RPMI7951 (cell line): ENCODE measurements around the gene MPPED2. TPM values are rescaled to one million over a fixed set of nuclear protein-coding genes. Genes with fewer than 3 reads are reported as not detected.

Experiments
- DNase-seq: peaks from one replicate; pipeline ENCODE4 v3.0.0-alpha.2; 2012; ENCODE audit warnings: low read depth
- total RNA-seq: library from RNA; depleted of rRNA; stranded (reverse); fragments of >200 nt; shearing (Covaris generic); gene quantifications from 2 replicates; pipeline ENCODE4 v1.2.3, GENCODE V29; 2014; rRNA removed

MPPED2 gene
- not detected in 2 replicates for total RNA-seq

GRCh38 chr11:30586251-30587144, at the start of gene MPPED2:
TSS of gene MPPED2 (minus strand) at chr11:30586353. CDS start at chr11:30580373, 5,980 bp downstream.
- no peak for DNase-seq

- DNase-seq: no peak
These were observed 49.3 kb upstream of the MPPED2 start for GRCh38 chr11:30635401-30635989.

DNA sequence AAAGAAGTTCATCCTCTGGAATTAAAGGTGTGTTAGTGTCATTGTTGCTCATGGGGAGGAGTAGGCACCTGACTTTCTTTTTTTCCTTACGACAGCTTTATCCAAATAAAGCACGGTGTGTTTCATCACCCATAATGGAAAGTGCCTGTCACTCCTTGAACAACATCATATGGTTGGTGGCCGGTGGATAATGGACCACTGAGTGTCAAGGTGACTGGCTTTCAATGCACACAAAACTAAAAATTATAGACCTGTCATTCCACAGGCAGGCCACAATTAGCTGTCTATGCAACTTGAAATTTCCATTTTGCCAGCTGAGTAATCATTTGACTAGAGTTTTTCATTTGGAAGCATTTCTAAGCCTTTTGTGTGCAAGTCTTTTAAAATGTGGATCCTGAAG, 45.0 kb upstream of the MPPED2 start:
- DNase-seq: no peak

GRCh38 chr11:30619767-30620166, 33.6 kb upstream of the MPPED2 start:
- no peak for DNase-seq

GRCh38 chr11:30617762-30618161, 31.6 kb upstream of the MPPED2 start:
- DNase-seq: no peak

DNA sequence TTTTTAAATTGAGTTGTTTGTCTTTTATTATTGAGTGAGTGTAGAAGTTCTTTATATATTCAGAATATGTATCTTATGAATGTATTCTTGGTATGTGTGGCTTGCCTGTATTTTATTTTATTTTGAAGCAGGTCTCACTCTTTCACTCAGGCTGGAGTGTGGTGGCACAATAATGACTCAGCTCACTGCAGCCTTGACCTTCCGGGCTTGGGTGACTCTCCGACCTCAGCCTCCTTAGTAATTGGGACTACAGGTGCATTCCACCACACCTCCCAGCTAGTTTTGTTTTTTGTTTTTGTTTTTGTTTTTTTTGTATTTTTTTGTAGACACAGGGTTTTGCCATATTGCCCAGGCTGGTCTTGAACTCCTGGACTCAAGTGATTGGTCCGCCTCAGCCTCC, 24.5 kb upstream of the MPPED2 start:
- no peak for DNase-seq

DNA sequence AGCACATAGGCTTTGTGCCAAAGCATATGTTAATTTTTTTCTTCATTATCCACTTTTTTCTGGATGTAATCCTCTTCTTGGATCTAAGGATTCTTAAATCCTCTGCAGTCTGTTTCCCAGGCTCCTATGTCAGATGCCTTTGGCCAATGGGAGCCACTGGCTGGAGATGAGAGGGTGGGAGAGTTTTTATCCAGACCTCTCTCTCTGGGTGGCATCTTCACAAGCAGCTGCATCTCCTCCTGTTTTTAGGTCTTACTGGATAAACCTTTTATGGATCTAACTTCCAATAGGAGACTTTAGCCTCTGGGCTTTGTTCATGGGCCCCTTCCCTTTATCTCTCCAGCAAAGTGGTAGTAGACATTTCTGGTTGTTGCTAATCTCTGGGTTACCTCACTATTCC, 22.4 kb upstream of the MPPED2 start:
- no peak for DNase-seq

DNA sequence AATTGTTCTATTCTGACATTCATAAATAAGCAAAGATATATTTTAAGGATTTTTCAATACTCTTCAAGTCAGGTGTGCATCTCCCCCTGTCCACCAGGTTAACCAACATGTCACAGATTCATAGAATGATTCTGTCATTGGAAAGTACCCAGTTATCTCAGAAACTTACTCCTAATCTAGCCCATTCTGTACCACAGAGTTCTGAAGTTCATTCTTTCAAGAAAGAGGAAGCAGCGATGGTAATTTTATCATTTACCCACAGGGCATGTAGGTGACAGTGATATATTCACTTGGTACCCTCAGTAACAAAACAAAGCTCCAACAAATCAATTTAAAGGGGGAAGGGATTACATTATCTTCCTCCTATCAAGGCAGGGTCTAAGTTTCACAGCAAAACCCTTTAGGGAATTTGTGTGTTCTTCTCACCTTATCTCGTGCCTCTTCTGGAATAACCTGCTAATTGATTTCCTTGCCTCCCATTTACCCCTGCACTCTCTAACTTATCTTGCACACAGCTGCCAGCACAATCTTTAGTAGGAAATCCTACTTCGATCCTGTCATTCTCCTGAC, 19.0 kb upstream of the MPPED2 start:
- DNase-seq: no peak

DNA sequence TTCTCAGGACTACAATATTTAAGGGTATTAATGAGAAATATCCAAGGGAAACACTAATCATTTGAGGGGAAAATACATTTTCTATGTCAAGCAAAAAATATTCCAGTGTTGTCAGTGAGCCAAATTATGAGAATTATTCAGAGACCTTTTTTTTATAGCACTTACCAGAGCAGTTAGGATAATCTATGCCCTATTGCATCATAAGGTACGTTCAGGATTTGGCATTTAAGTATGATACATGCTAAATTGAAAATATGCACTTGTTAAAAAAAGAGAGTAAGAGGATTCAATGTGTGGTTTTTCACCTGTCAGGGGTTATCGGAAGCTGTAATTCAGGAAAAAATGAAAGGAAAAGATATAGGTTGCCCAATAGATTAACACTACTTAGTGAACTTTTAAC, 17.2 kb upstream of the MPPED2 start:
- no peak for DNase-seq

DNA sequence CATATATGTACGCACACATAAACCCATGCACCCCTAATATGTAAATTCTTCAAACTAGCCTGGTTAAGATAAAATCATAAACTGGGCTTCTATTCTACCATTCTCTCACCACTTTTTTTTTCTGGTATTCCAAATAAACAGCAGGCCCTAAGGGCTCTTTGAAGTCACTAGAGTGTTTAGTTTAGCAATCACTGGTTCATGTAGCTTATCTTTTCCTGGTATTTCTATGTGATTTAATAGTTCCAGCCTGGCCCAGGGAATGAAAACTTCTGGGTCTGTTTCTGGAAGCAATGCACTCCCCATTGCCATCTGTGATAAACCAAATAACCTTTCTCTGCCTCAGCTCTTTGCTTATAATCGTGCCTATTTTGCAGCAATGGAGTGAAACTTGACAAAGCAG, 10.7 kb upstream of the MPPED2 start:
- DNase-seq: no peak

- no peak for DNase-seq
These were observed 9.8 kb upstream of the MPPED2 start for GRCh38 chr11:30595934-30596333.

DNA sequence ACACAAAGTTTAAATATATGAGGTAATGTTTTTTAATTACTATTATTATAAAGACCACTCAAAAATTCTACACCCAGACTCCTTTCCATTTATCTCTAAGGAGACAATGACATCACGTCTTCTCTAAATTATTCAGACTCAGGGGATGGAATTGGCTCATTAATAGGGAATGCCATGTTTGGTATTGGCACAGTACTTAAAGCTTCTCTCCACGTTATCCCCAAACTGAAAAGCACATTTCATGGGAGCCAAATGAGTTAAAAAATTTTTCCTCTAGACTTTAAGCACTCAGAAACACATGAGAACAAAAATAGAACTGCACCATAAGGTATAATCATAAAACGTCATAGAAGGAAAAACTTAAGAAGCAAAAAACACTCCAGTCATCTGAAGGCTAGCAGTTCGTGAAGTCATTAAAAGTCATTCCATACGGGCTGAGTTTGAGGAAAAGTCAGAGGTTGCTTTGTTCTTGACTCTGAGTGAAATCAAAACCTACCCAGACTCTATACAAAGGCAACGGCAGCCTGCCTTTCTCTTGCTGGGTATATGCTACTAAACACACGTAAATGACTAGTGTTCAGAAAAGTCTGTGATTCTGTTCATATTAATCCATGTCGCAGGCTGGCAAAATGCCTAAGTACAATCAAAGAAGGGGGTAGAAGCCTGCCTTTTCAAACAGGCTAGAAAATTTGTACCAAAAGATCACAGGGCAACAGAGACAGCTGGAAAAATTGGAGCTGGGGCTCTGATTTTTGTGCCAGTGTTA, 8.7 kb upstream of the MPPED2 start:
- no peak for DNase-seq

DNA sequence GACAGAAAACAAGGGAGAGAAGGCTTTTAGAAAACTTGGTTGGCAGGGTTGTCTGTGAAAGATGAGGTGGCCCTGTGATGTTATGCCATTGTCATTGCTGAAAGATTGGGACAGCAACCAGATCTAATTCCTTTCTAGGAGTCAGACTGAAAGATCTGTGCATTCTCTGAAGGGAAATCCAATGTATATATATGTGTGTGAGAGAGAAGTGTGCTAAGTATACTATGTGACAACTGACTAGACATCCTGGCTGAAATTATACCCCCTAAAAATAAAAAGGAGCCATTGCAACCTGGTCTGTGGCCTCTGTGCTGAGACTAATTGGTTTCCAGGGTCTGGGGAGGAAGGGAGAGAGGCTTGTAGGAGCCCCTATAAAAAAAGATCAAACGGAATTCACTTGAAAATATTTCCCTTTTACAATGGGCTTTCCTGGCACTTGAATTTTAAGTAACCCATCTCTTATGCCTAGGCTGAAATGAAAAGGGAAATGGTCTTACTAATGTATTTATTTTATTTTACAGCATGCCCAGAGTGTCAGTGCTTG, 1.2 kb upstream of the MPPED2 start:
- DNase-seq: no peak

DNA sequence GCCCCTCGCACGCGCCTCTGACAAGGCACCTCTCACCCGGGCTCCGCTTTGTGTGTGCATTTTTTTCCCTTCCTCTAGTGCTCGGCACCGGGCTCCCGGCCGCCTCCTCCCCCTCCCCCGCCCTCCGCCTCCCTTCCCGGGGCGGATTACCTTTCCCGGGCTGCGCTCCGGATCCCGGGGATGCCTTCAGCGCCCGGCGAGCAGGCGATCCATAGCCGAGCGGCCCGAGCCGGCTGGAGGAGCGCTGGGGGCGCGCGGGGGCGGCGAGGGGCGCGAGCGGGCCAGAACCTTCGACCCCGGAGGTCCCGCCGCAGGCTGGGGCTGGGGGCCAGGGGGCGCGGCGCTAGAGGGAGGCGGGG, 282 bp downstream of the MPPED2 start:
- DNase-seq: no peak

DNA sequence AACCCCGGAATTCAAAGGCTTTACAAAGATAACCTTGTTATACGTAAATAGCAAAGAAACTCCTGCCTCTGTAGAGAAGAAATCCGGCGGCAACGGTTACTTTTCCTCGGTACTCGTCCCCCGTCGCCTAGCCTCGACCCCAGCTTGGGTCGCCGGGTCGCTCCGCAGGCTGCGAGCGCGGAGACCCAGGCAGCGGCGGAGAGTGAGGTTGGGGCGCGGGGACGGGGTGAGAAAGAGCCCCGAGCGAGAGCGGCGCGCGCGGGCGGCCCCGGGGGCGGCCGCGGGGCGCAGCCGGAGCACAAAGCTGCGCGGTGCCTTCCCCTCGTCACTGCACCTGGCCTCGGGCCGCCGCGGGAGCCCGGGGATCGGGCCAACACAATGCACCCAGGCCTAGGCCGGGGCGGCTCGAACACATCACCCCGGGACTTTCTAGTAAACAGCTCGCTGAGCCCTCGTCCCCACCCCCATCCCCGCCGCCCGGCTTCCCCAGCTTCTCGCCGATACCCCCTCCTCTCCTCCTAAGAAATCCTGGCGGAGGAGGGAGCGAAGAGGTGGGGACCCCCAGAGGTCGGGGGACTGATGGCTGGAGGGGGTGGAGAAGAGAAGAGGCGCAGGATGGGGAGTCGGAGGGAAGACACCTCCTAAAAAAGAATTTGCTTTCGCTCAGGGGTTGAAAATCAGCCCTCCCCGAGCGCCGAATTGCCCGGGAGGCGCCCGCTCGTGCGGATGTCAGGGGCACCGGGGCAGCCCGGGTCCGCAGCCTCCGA, 845 bp downstream of the MPPED2 start:
- no peak for DNase-seq

DNA sequence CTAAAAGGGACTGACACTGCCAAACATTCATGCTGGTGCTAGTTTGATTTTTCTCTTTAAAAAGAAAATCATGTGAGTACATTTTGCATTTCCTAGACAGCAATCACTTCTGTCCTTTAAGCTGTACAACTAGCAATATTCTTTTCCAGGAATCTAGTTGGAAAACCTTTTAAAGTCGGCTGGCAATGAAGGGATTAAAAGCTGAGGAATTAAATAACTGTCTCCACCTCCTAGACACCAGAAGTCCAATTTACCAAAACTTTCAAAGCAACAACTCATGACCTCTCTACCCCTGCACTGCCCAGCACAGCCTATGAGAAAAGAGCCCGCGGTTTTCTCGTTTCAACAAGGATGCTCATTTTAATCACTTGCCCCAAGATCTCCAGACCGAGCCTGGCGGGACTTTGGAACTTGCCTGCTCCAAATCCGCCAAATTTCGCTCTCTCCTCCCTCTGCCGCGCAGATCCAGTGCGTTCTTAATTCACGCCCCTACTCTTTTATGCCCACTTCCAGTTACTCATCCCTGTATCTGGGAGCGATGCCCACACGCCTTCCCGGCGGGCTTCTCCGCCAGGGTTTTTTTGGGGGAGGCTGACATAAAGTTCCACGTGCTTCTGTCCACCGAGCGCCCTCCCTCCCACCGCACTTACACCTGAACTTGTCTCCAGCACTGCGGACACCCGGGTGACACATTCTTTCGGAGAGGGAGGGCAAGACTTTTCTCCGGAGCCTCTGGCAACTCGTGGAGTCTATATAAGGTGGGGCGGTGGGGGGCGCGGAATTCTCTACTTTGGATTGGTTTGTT, 2.5 kb downstream of the MPPED2 start:
- DNase-seq: no peak

DNA sequence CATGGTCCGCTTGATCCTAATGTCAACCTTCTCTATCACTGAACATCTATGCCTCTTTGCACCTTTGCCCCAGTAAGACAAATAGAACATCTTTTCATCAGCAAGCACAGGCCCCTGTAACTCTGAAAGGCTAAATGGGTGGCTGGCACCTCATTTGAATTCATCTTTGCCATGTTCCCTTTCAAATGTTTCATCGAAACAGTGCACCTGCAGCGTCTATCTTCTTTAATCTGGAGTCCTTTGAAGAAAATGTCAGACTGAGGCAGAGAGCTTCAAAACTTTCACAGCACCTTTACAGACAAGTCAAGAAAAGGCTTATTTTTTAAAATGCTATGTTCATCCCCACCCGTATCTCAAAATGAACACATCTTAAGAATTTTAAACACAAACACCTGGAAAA, 3.4 kb downstream of the MPPED2 start:
- DNase-seq: no peak

GRCh38 chr11:30581675-30582074, 4.5 kb downstream of the MPPED2 start:
- DNase-seq: no peak

GRCh38 chr11:30580573-30580972, 5.6 kb downstream of the MPPED2 start:
- DNase-seq: no peak

DNA sequence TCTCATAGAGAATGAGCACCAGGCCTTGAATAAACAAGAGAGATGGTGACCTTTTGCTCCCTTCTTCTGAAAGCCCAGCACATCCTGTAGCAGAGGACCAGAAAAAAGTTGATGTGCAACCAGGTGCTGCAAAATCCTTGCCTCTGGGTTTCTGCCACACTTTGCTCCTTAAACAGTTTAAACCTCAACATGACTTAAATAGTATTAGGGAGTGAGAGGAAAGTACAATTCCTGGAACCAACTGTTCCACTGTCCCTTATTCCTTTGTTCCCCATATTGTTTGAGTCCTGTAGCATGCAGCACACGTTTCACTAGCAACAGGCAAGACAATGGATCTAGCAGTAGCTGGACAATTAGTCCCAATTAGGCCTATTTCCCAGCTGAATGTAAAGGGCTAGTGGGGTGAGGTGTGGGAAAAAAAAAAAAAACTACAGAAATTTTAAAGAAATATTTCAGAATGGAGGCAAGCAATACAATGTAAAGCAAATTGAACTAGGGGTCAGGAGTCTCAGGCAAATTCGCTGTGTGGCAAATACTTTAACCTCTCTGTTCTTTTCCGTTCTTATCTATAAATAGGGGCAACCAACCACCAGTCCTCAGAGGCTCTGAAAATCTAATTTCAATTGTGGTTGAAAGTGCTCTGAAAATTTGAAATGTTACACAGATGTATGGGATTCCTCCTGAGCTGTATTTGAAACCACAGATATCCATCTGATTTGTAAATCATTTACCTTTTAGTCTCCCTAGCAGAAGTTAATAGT, 6.6 kb downstream of the MPPED2 start:
- no peak for DNase-seq
